Activated B cell treated with CpG ODN at 0.5 μM for 24 hours (primary cell): ENCODE data around the gene LUC7L2. TPM values are rescaled to one million over a fixed set of nuclear protein-coding genes. Genes with fewer than 3 reads are reported as not detected.

Experiments used
- ATAC-seq: fragments of 200-7000 bp; cut with Tn5 transposase; one replicate; pipeline ENCODE4 v1.10.0; 2021; ENCODE audit warnings: low read depth, mild to moderate bottlenecking, moderate library complexity
- CTCF ChIA-PET: fragments of 350-600 bp; sonication (Branson Sonifier 250); formaldehyde crosslinking; loops from one replicate; lab custom pipeline; 2021; ENCODE audit warnings: antibody characterized with exemption; lab: Charles Lee
- POLR2A ChIA-PET: fragments of 350-600 bp; sonication (Branson Sonifier 250); formaldehyde crosslinking; loops from one replicate; lab custom pipeline; 2021; ENCODE audit warnings: antibody characterized with exemption; lab: Charles Lee
- DNase-seq: peaks from one replicate; pipeline ENCODE4 v3.0.0; 2022
- H3K27ac Mint-ChIP-seq: one replicate; pipeline ENCODE4 v1.8.0; 2020; ENCODE audit warnings: mixed read lengths
- H3K27me3 Mint-ChIP-seq: one replicate; pipeline ENCODE4 v1.8.0; 2021; ENCODE audit warnings: mixed read lengths
- H3K36me3 Mint-ChIP-seq: one replicate; pipeline ENCODE4 v1.8.0; 2021; ENCODE audit warnings: low read depth, mixed read lengths
- H3K4me1 Mint-ChIP-seq: one replicate; pipeline ENCODE4 v1.8.0; 2021; ENCODE audit warnings: mixed read lengths
- H3K4me3 Mint-ChIP-seq: one replicate; pipeline ENCODE4 v1.8.0; 2020; ENCODE audit warnings: mild to moderate bottlenecking, mixed read lengths
- H3K9me3 Mint-ChIP-seq: one replicate; pipeline ENCODE4 v1.8.0; 2020; ENCODE audit warnings: mixed read lengths
- intact Hi-C: fragments of 100-400 bp; cut with micrococcal nuclease; formaldehyde crosslinking; loops from one replicate; pipeline ENCODE4 v1.15.1; 2024
- total RNA-seq: library from RNA; stranded (reverse); gene quantifications from 2 replicates; pipeline ENCODE4 v1.2.3, GENCODE V29; 2022
- TF ChIP-seq, protein P1 (sequence below): fragments of 200-600 bp; IDR thresholded peaks from one replicate; pipeline ENCODE4 v1.8.0; 2022; ENCODE audit warnings: antibody characterized with exemption, mild to moderate bottlenecking

LUC7L2 gene
- total RNA-seq, 1 donor from 2014 or later = 118 TPM

DNA sequence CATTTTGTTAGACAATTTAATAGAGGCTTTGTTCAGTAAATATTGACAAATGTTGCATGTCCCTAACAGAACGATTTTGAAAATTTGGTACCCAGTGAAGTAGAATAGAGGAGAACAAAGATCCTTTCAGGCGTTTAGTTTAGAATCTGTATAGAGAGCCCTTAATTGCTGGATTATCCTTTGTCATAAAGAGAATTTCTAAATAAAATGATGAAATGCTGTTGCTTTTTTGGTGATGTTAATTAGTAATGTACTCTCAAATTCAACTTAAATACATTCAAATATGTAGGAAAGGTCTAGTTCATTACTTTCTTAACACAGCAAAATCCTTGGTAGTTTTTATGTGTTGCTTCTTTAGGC is 1.2 kb downstream of the LUC7L2 start:
- POLR2A ChIA-PET = interaction anchor here (1.7 to 2.9 kb wide), 4 partner anchors 10 to 256 kb away, joined by 7 to 99 read pairs (median 13); partner anchors contain the start of gene FMC1
- Mint-ChIP-seq H3K27ac (peak overlapping the region; percentile 100), H3K36me3 (peaks cover 35% of the 10 kb centered on the region), H3K4me1 (peaks cover 48% of the 10 kb centered on the region), H3K27me3 (no peaks in the 10 kb centered on the region), H3K4me3 (peak overlapping the region; percentile 98), H3K9me3 (no peaks in the 10 kb centered on the region)
- TF ChIP-seq, protein P1, sequence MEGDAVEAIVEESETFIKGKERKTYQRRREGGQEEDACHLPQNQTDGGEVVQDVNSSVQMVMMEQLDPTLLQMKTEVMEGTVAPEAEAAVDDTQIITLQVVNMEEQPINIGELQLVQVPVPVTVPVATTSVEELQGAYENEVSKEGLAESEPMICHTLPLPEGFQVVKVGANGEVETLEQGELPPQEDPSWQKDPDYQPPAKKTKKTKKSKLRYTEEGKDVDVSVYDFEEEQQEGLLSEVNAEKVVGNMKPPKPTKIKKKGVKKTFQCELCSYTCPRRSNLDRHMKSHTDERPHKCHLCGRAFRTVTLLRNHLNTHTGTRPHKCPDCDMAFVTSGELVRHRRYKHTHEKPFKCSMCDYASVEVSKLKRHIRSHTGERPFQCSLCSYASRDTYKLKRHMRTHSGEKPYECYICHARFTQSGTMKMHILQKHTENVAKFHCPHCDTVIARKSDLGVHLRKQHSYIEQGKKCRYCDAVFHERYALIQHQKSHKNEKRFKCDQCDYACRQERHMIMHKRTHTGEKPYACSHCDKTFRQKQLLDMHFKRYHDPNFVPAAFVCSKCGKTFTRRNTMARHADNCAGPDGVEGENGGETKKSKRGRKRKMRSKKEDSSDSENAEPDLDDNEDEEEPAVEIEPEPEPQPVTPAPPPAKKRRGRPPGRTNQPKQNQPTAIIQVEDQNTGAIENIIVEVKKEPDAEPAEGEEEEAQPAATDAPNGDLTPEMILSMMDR = no peak
- no peak for DNase-seq
- no peak for ATAC-seq
- intact Hi-C loops = loop anchor here (1.0 to 10.0 kb wide), 5 partner anchors 416 to 1314 kb away; partner anchors contain the start of genes ADCK2, HIPK2, MKRN1 and PARP12
- CTCF ChIA-PET = no interaction called here

- H3K27ac Mint-ChIP-seq = no peak overlapping the region
- ChIA-PET CTCF (no interaction called here), POLR2A (interaction anchor here (0.6 to 0.7 kb wide), 2 partner anchors 254 to 1137 kb away, joined by 3 read pairs; no protein-coding TSS in a partner anchor)
- TF ChIP-seq, protein P1 = no peak
- intact Hi-C loops = loop anchor here (5.0 to 10.0 kb wide), 4 partner anchors 416 to 1313 kb away; partner anchors contain the start of genes ADCK2, HIPK2 and MKRN1
- no peak for DNase-seq
- H3K4me1 Mint-ChIP-seq = peaks cover 50% of the 10 kb centered on the region
- peak overlapping the region; percentile 98 for H3K4me3 Mint-ChIP-seq
- H3K27me3 Mint-ChIP-seq = no peaks in the 10 kb centered on the region
- H3K36me3 Mint-ChIP-seq = peaks cover 41% of the 10 kb centered on the region
- no peak for ATAC-seq
- H3K9me3 Mint-ChIP-seq = no peaks in the 10 kb centered on the region
These were observed 1.8 kb downstream of the LUC7L2 start for GRCh38 chr7:139361523-139361922.

- CTCF ChIA-PET = no interaction called here
These were observed 2.6 kb downstream of the LUC7L2 start for GRCh38 chr7:139362302-139362701.

GRCh38 chr7:139362981-139363380 is 3.3 kb downstream of the LUC7L2 start:
- no peaks in the 10 kb centered on the region for H3K27me3 Mint-ChIP-seq
- TF ChIP-seq, protein P1 = no peak

More at GRCh38 chr7:139362302-139362701, 2.6 kb downstream of the LUC7L2 start:
- DNase-seq (no peak), ATAC-seq (no peak)
- intact Hi-C loops = loop anchor here (5.0 to 10.0 kb wide), 4 partner anchors 415 to 1312 kb away; partner anchors contain the start of genes ADCK2, HIPK2 and MKRN1
- TF ChIP-seq, protein P1 = no peak
- Mint-ChIP-seq H3K27me3 (no peaks in the 10 kb centered on the region), H3K9me3 (no peaks in the 10 kb centered on the region), H3K4me1 (peaks cover 50% of the 10 kb centered on the region), H3K36me3 (peaks cover 42% of the 10 kb centered on the region), H3K4me3 (no peak overlapping the region), H3K27ac (no peak overlapping the region)
- POLR2A ChIA-PET = interaction anchor here (0.7 kb wide), 1 partner anchor 1136 kb away, joined by 3 read pairs; no protein-coding TSS in a partner anchor

GRCh38 chr7:139365336-139365735 is 5.6 kb downstream of the LUC7L2 start:
- intact Hi-C loops = loop anchor here (10.0 kb wide), 2 partner anchors 1109 to 1309 kb away; partner anchors contain the start of genes ADCK2 and MKRN1
- POLR2A ChIA-PET = interaction anchor here (0.6 kb wide), 1 partner anchor 20 kb away, joined by 9 read pairs; no protein-coding TSS in a partner anchor
- CTCF ChIA-PET = no interaction called here
- no peak overlapping the region for H3K27ac Mint-ChIP-seq
- no peaks in the 10 kb centered on the region for H3K27me3 Mint-ChIP-seq
- ATAC-seq (no peak), DNase-seq (no peak)
- H3K4me3 Mint-ChIP-seq = no peak overlapping the region
- peaks cover 51% of the 10 kb centered on the region for H3K36me3 Mint-ChIP-seq
- H3K9me3 Mint-ChIP-seq = no peaks in the 10 kb centered on the region
- H3K4me1 Mint-ChIP-seq = peaks cover 58% of the 10 kb centered on the region
- TF ChIP-seq, protein P1 = no peak

More at GRCh38 chr7:139362981-139363380, 3.3 kb downstream of the LUC7L2 start:
- H3K4me1 Mint-ChIP-seq = peaks cover 55% of the 10 kb centered on the region
- intact Hi-C loops = loop anchor here (5.0 to 10.0 kb wide), 4 partner anchors 414 to 1312 kb away; partner anchors contain the start of genes ADCK2, HIPK2 and MKRN1
- H3K4me3 Mint-ChIP-seq = peak overlapping the region; percentile 30
- peak overlapping the region; percentile 46 for H3K27ac Mint-ChIP-seq
- ChIA-PET CTCF (no interaction called here), POLR2A (no interaction called here)
- ATAC-seq (no peak), DNase-seq (no peak)
- peaks cover 49% of the 10 kb centered on the region for H3K36me3 Mint-ChIP-seq
- no peaks in the 10 kb centered on the region for H3K9me3 Mint-ChIP-seq
